GM18858 (cell line): ENCODE data around the gene MAP2K3.

Experiments used
- ATAC-seq: cut with Tn5 transposase; IDR thresholded peaks from one replicate; pipeline ENCODE4 v1.9.1; 2021; ENCODE audit not compliant: unreplicated experiment

MAP2K3 gene

GRCh38 chr17:21284319-21285163 lies at the start of gene MAP2K3:
MAP2K3 (plus strand) TSS chr17:21284711; CDS start chr17:21284921, 210 bp downstream.
- ATAC-seq = peak; percentile 58

DNA sequence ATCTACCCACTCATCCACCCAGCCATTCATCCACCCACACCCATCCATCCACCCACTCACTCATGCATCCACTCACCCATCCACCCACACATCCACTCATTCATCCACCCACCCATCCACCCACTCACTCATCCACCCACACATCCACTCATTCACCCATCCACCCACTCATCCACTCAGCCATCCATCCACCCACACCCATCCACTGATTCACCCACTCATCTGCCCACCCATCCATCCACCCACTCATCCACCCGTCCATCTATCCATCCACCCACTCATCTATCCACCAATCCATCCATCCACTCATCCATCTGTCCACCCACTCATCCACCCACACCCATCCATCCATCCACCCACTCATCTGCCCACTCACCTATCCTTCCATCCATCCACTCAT lies 48.6 kb upstream of the MAP2K3 start:
- ATAC-seq = no peak

GRCh38 chr17:21239680-21240368 lies 44.7 kb upstream of the MAP2K3 start:
- no peak for ATAC-seq

GRCh38 chr17:21240369-21241055 lies 44.0 kb upstream of the MAP2K3 start:
- ATAC-seq = no peak

DNA sequence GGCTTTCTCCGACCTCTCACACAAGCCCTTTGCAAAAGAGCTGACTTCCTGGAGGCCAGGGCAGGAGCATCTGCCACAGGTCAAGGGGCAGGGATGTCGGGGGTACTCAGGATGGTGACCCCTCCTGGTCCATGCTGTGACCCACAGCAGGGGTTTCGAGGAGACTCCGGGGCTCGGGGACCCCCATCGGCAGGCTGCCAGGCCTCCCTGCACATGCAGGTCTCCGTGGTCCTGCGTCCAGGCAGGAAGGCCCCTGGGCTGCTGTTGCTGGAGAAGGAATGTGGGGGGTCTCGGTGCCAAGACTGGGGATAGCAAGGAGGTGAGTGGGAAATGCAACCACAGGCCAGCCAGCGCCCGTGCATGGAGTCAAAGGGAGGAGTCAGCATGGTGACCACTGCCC lies 42.9 kb upstream of the MAP2K3 start:
- no peak for ATAC-seq

DNA sequence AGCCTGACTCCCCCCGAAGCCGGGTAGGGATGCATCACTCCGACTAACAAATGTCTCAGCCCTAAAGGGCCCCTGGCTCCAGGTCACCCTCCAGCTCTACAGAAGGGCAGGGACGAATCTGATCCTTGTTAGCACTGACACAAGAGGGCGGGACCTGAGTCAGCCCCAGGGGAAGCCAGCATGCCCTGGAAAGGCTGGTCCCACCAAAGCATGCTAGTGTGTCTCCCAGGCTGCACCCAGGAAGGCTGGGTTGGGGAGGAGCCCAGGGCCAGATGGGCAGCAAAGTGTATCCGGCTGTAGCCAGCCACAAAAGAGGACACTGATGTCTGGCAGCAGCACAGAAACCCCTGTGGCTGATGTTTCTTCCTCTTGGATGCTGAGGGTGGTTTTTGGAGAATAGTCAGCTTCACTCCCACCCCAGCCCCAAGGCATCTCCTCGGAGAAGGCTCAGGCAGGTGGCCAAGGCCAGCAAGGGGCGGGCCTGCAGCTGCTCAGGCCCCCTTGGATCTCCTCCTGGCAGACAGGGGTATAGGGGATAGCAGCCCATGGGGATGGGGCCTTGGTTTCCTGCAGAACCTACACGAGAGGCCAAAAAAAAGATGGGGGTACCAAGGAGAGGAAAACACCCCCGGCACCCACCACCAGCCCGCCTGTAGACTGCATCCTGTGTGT lies 42.3 kb upstream of the MAP2K3 start:
- no peak for ATAC-seq

DNA sequence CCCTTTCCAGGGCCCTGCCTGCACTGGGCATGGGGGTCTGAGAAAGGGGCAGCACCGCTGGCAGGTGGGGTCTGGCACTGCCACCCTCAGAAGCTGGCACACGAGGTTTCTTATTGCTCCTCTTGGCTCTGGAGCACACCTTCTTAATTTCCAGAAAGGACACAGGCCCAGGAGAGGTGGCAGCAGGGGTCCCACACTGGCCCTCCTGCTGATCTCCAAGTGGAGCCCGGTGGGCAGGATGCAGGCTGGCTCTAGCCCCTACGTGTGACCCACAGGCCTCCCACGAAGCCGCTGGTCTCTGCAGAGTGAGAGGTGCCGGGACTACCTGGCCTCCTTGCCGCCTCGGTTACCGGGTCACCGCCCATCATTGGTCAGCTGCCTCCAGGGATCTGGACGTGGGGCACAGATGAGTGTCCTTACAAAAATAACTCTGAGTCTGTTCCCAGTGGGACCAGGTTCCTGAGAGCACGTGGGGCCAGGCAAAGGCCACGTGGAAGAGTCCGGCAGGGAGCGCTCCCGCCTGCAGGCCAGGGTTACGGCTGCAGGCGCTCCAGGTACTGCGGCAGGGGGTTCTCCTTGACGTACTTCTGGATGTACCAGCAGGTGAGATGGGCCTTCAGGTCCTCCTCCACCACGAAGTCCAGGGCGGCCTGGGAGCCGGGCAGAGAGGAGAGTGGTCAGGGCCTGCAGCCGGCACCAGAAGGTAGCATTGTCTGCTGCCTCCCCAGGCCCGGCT lies 41.6 kb upstream of the MAP2K3 start:
- no peak for ATAC-seq

GRCh38 chr17:21243516-21244303 lies 40.8 kb upstream of the MAP2K3 start:
- ATAC-seq = no peak

GRCh38 chr17:21245639-21246084 lies 38.8 kb upstream of the MAP2K3 start:
- ATAC-seq = no peak

GRCh38 chr17:21246698-21247097 lies 37.8 kb upstream of the MAP2K3 start:
- ATAC-seq = no peak

- no peak for ATAC-seq
Measured at GRCh38 chr17:21247552-21248258, 36.8 kb upstream of the MAP2K3 start.

GRCh38 chr17:21248500-21248899 lies 36.0 kb upstream of the MAP2K3 start:
- ATAC-seq = no peak

GRCh38 chr17:21249086-21249795 lies 35.3 kb upstream of the MAP2K3 start:
- ATAC-seq = no peak

GRCh38 chr17:21249920-21250703 lies 34.4 kb upstream of the MAP2K3 start:
- ATAC-seq = no peak

GRCh38 chr17:21250854-21251253 lies 33.7 kb upstream of the MAP2K3 start:
- ATAC-seq = no peak

- no peak for ATAC-seq
Measured at GRCh38 chr17:21251337-21252010, 33.0 kb upstream of the MAP2K3 start.

- no peak for ATAC-seq
Measured at GRCh38 chr17:21252289-21252795, 32.2 kb upstream of the MAP2K3 start.
